GM12892 (cell line): Measurements from ENCODE around the gene ADPRHL1.

Experiments
- POLR2A ChIP-seq: IDR thresholded peaks from 2 replicates; pipeline ENCODE4 v1.6.1; 2011; ENCODE audit warnings: low read depth, low read length, control low read depth
- POLR2AphosphoS5 ChIP-seq: IDR thresholded peaks from 2 replicates; pipeline ENCODE4 v1.6.1; 2011; ENCODE audit warnings: low read depth, low read length, control low read depth
- TAF1 ChIP-seq: IDR thresholded peaks from 2 replicates; pipeline ENCODE4 v1.6.1; 2011; ENCODE audit warnings: low read depth, mild to moderate bottlenecking, control low read depth, low read length, borderline replicate concordance

GRCh38 chr13:113420833-113421600, 32.3 kb downstream of the ADPRHL1 start:
- TF ChIP-seq POLR2AphosphoS5, result no peak
- no peak for TF ChIP-seq POLR2A
- no peak for TF ChIP-seq TAF1
